ENCODE data around the gene WFDC12.

The WFDC12 gene

DNA sequence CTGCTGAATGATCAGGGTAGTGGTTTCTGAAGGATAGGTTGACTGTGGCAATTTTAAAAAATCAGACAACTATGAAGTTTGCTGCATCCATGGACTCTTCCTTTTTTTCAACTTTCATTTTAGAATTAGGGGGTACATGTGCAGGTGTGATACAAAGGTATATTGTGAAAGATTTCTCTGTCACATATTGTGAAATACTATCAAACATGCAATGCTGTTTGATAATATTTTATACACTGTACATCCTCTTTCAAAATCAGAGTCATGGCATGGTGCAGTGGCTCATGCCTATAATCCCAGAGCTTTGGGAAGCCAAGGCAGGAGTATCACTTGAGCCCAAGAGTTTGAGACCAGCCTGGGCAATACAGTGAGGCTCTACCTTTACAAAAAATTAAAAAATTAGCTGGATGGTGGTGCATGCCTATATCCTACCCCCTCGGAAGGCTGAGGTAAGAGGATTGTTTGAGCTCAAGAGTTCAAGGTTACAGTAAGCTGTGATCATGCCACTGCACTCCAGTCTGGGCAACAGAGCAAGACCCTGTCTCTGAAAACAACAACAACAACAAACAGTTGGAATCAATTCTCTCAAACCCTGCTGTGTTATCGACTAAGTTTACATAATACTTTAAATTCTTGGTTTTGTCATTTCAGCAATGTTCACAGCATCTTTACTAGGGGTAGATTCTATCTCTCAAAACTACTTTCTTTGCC lies 4.6 kb downstream of the WFDC12 start:
- TF ChIP-seq, protein P1, sequence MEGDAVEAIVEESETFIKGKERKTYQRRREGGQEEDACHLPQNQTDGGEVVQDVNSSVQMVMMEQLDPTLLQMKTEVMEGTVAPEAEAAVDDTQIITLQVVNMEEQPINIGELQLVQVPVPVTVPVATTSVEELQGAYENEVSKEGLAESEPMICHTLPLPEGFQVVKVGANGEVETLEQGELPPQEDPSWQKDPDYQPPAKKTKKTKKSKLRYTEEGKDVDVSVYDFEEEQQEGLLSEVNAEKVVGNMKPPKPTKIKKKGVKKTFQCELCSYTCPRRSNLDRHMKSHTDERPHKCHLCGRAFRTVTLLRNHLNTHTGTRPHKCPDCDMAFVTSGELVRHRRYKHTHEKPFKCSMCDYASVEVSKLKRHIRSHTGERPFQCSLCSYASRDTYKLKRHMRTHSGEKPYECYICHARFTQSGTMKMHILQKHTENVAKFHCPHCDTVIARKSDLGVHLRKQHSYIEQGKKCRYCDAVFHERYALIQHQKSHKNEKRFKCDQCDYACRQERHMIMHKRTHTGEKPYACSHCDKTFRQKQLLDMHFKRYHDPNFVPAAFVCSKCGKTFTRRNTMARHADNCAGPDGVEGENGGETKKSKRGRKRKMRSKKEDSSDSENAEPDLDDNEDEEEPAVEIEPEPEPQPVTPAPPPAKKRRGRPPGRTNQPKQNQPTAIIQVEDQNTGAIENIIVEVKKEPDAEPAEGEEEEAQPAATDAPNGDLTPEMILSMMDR (IDR thresholded peaks at IDR 0.05), result no peak

DNA sequence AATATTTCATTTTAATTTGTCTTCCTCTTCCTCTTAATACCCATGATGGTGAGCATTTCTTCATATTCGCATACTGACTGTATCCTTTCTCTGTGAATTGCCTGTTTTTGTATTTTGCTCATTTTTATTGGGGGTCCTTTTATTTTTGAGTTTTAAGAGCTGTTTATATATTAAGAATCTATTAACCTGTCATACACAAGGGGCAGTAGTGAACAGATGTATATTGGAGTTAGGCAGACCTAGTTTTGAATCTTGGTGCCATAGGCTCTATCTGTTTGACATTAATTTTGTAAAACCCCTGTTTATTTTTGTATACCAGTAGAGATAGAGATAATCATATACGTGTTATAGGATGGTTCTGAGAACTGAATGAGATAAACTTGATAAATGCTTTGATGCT lies 6.2 kb downstream of the WFDC12 start:
- TF ChIP-seq, protein P1 (IDR thresholded peaks at IDR 0.05), result peak; percentile 18; the same call in 1 of the 2 replicates

DNA sequence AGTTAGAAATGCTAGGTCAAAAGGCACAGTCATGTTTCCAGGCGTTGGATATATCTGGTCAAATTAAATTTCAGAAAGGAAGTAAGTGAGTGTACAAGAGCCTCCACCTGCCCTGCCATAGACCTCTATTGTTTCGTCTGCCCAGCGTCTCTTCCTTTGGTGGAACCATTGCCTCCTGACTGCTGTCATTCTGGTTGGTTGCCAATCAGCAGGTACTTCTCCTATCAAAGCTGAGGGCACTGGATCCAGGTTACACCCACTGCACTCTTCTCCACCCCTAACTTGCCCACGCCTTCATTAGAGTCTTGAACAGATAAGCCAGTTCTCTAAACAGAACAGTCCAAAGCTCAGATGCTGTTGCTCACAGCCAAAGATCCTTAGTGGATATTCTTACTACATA lies 6.7 kb downstream of the WFDC12 start:
- TF ChIP-seq, protein P1 (IDR thresholded peaks at IDR 0.05), result no peak

DNA sequence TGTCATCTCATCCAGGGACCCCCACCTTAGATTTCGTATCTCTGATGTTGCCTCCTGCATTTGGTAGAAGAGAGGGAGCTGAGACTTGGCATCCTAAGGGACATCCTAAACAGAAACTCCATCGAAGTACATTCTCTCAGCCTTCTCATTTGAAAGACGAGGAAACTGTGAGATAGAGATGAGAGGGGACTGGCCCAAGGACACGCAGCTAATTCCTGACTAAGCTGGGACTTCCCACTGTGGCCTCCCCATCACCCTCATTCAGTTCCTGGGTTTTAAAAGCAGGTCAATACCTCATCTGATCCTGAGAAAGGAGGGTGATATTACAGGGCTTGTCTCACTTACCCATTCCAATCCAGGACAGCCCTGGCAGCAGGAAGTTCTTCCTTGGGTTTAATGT lies 8.4 kb downstream of the WFDC12 start:
- TF ChIP-seq, protein P1 (IDR thresholded peaks at IDR 0.05), result no peak

DNA sequence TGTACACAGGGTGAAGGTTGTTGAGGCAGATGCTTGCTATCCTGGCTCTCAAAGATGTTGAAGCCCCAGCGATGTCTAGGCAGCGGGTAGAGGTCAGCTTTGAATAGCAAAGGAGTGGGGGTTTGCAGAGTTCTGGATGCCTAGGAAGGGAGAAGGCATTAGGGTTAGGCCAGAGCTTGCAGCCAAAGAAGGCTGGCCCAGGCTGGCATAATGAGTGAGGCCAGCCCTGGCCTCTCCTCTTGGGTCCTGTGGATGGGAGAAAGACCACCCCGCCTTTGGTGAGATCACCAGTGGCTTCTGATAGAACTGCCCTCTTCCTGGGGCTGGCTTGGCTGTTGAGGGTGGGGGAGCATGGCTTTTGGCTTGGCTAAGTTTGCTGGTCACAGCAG lies 8.9 kb downstream of the WFDC12 start:
- TF ChIP-seq, protein P1 (IDR thresholded peaks at IDR 0.05), result no peak

DNA sequence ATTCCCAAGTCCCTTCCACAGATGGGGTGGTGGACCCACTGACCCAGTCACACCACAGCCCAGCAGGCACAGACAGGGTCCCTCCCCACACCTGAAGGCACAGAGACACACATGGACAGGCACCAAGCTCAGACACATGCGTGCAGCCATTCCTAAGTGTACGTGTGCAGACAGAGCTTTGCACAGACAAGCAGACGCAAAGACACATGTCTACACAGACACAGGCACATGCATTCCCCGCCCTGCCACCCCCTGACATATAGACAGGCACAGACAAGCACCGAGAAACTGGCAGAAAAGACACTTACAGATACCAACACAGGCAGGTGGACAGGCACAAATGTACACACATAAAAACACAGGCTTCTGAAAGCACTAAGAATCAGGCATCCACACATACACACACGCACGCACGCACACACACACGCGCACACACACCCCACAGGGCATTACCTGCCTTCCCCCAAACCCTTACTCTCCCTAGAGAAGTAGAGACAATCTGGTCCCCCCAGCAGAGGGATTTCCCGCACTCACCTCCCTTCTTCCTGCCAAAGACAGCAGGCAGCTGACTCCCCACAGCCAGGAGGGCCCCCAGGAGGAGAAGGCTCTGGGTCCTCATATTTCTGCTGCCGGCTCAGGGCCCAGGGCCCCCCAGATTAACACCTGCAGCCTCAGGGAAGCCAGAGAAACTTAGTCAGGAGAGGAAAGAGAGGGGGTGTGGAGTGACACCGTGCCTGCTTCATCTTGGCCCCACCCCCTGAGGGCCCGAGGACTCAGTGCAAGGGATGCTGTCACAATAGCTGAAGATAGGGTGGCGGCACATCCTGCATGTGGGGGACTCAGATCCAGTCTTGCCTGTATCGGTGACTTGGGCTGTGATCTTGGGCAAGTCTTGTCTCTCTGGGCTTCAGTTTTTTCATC lies 9.5 kb downstream of the WFDC12 start, which contains the start of gene WFDC5:
TSS of gene WFDC5 (minus strand) at position 710 of the 921 bp plus-strand sequence. CDS start at position 619, 91 bp downstream.
- TF ChIP-seq, protein P1 (IDR thresholded peaks at IDR 0.05), result no peak

DNA sequence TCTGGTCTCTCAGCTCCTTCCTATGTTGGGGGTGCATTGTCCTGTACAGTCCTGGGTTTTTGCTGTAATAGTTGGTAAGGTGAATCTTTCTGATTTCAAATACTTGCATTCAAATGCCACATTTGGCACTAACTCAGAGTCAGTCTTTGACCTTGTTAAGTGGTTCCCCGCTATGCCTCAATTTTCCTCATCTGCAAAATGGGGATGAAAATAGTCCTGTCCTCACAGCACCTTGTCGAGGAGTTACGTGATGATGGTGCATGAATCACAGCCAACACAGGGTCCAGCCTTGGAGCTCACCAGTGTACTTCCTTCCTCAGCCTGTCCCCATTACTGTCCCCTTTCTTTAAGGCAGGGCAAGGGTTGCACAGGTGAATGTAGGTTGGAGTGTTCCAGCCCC lies 10.4 kb downstream of the WFDC12 start:
- TF ChIP-seq, protein P1 (IDR thresholded peaks at IDR 0.05), result no peak
